IMR-90 (cell line): ENCODE measurements around the gene VPS33B. TPM values are rescaled to one million over a fixed set of nuclear protein-coding genes. Genes with fewer than 3 reads are reported as not detected.

Source experiments
- ATAC-seq: fragments of 200-7000 bp; cut with Tn5 transposase; 2 replicates; pipeline ENCODE4 v1.9.1; 2020; ENCODE audit warnings: low read depth, mild to moderate bottlenecking, moderate library complexity
- BruUV-seq: library from RNA; stranded (reverse); fragments of 400-500 nt; replicated peaks from 2 replicates; lab custom pipeline; 2021; lab: Mats Ljungman, UMichigan
- CTCF ChIA-PET: fragments of 300-600 bp; formaldehyde crosslinking; extraction: SDS; loops from one replicate; lab custom pipeline; 2021; ENCODE audit warnings: antibody characterized with exemption; lab: Yijun Ruan, JAX
- POLR2A ChIA-PET: fragments of 300-600 bp; sonication (Branson Sonifier 250); formaldehyde crosslinking; loops from one replicate; lab custom pipeline; 2022; ENCODE audit warnings: antibody characterized with exemption; ENCODE audit not compliant: unreplicated experiment; lab: Charles Lee
- DNase-seq: peaks from one replicate; pipeline ENCODE4 v3.0.0; 2013
- H2AFZ ChIP-seq: replicated peaks from 2 replicates; pipeline ENCODE3; 2013; ENCODE audit warnings: low read length, mild to moderate bottlenecking; ENCODE audit not compliant: poor library complexity
- H2AK5ac ChIP-seq: 2 replicates; pipeline ENCODE4 v1.6.1; 2013; ENCODE audit warnings: low read depth, low read length, inconsistent platforms
- H2AK9ac ChIP-seq: replicated peaks from 2 replicates; pipeline ENCODE3; 2013; ENCODE audit warnings: mild to moderate bottlenecking, low read depth, low read length, moderate library complexity; ENCODE audit not compliant: poor library complexity
- H2BK120ac ChIP-seq: 2 replicates; pipeline ENCODE4 v1.6.1; 2013; ENCODE audit warnings: low read depth, low read length, inconsistent platforms
- H2BK15ac ChIP-seq: 3 replicates; pipeline ENCODE4 v1.6.1; 2013; ENCODE audit warnings: low read depth, low read length, inconsistent platforms
- H2BK20ac ChIP-seq: 2 replicates; pipeline ENCODE4 v1.6.1; 2013; ENCODE audit warnings: low read depth, mild to moderate bottlenecking, inconsistent platforms, low read length, moderate library complexity
- H2BK5ac ChIP-seq: 2 replicates; pipeline ENCODE4 v1.6.1; 2013; ENCODE audit warnings: mild to moderate bottlenecking, low read depth, low read length, inconsistent platforms; ENCODE audit not compliant: poor library complexity, severe bottlenecking
- H3K14ac ChIP-seq: replicated peaks from 2 replicates; pipeline ENCODE4 v1.6.1; 2013; ENCODE audit warnings: low read depth, low read length, inconsistent platforms
- H3K18ac ChIP-seq: 2 replicates; pipeline ENCODE4 v1.6.1; 2013; ENCODE audit warnings: low read depth, low read length, control low read depth
- H3K23ac ChIP-seq: 2 replicates; pipeline ENCODE4 v1.6.1; 2013; ENCODE audit warnings: low read depth, low read length, inconsistent platforms
- H3K27ac ChIP-seq: 2 replicates; pipeline ENCODE4 v1.5.1; 2013; ENCODE audit warnings: mild to moderate bottlenecking, control low read depth, low read length; ENCODE audit not compliant: insufficient read depth
- H3K27me3 ChIP-seq: 2 replicates; pipeline ENCODE4 v1.6.1; 2013; ENCODE audit warnings: low read length; ENCODE audit not compliant: control insufficient read depth, insufficient read depth
- H3K36me3 ChIP-seq: 2 replicates; pipeline ENCODE4 v1.6.1; 2013; ENCODE audit warnings: low read length, mixed read lengths; ENCODE audit not compliant: control insufficient read depth, insufficient read depth
- H3K4ac ChIP-seq: 2 replicates; pipeline ENCODE4 v1.6.1; 2013; ENCODE audit warnings: low read depth, low read length, inconsistent platforms
- H3K4me1 ChIP-seq: 2 replicates; pipeline ENCODE4 v1.6.1; 2013; ENCODE audit warnings: low read length, mixed read lengths; ENCODE audit not compliant: control insufficient read depth, insufficient read depth
- H3K4me2 ChIP-seq: 2 replicates; pipeline ENCODE4 v1.6.1; 2013; ENCODE audit warnings: low read depth, mild to moderate bottlenecking, control low read depth, low read length, moderate library complexity
- H3K4me3 ChIP-seq: 2 replicates; pipeline ENCODE4 v1.5.1; 2013; ENCODE audit warnings: low read depth, mild to moderate bottlenecking, control low read depth, low read length, moderate library complexity; ENCODE audit not compliant: insufficient read depth
- H3K56ac ChIP-seq: 2 replicates; pipeline ENCODE4 v1.6.1; 2013; ENCODE audit warnings: low read length, inconsistent platforms; ENCODE audit not compliant: insufficient read depth; ENCODE audit errors: extremely low read depth
- H3K79me1 ChIP-seq, 2 experiments: 2 replicates each; pipeline ENCODE4 v1.6.1; 2013; ENCODE audit warnings: low read length in 2 of 2, inconsistent platforms in 1 of 2, low read depth in 1 of 2
- H3K9ac ChIP-seq: 2 replicates; pipeline ENCODE4 v1.6.1; 2013; ENCODE audit warnings: low read depth, low read length, control low read depth
- H3K9me1 ChIP-seq: 2 replicates; pipeline ENCODE4 v1.6.1; 2013; ENCODE audit warnings: low read length, inconsistent platforms; ENCODE audit not compliant: insufficient read depth
- H3K9me3 ChIP-seq: 2 replicates; pipeline ENCODE4 v1.6.1; 2013; ENCODE audit warnings: low read length; ENCODE audit not compliant: control insufficient read depth, insufficient read depth
- H4K20me1 ChIP-seq: 2 replicates; pipeline ENCODE4 v1.6.1; 2013; ENCODE audit warnings: low read length, inconsistent platforms; ENCODE audit not compliant: insufficient read depth
- H4K5ac ChIP-seq: 2 replicates; pipeline ENCODE4 v1.6.1; 2013; ENCODE audit warnings: mild to moderate bottlenecking, low read depth, low read length, control low read depth
- H4K8ac ChIP-seq, 2 experiments: 2 replicates each; pipeline ENCODE4 v1.6.1; 2013; ENCODE audit warnings: low read depth in 2 of 2, low read length in 2 of 2, control low read depth in 1 of 2, inconsistent platforms in 1 of 2
- H4K91ac ChIP-seq: 2 replicates; pipeline ENCODE4 v1.6.1; 2013; ENCODE audit warnings: low read depth, low read length, inconsistent platforms; ENCODE audit not compliant: insufficient read depth
- CHD1 ChIP-seq: IDR thresholded peaks from 2 replicates; pipeline ENCODE4 v1.6.1; 2012; ENCODE audit warnings: low read depth, low read length, improper control_type of control experiment
- POLR2A ChIP-seq: IDR thresholded peaks from 2 replicates; pipeline ENCODE4 v1.6.1; 2012; ENCODE audit warnings: mild to moderate bottlenecking, low read depth, low read length
- RFX5 ChIP-seq: IDR thresholded peaks from 2 replicates; pipeline ENCODE4 v1.8.0; 2012; ENCODE audit warnings: low read depth, mild to moderate bottlenecking, low read length, moderate library complexity
- WGBS, 2 experiments: methylation state at CpG; one replicate each; pipeline versions ENCODE4 v1.1.5 to v1.1.7; 2013; ENCODE audit warnings: missing lambda C conversion rate in 2 of 2; ENCODE audit not compliant: insufficient read length in 1 of 2; ENCODE audit errors: extremely low coverage in 2 of 2; 5-methylcytosine and 5-hydroxymethylcytosine counted together
- dilution Hi-C: fragments of 300-500 bp; cut with HindIII; formaldehyde crosslinking; loops from one replicate; pipeline ENCODE4 v1.14.3; 2018; ENCODE audit warnings: low sequenced_read_pairs; ENCODE audit not compliant: unreplicated experiment
- in situ Hi-C: fragments of 300-500 bp; cut with MboI; formaldehyde crosslinking; loops from 3 replicates; pipeline ENCODE4 v1.14.3; 2019; ENCODE audit warnings: low sequenced_read_pairs, inconsistent platforms, mixed read lengths
- intact Hi-C: fragments of 100-400 bp; cut with micrococcal nuclease; formaldehyde crosslinking; loops from 2 replicates; pipeline ENCODE4 v1.10.0; 2022
- polyA plus RNA-seq, 3 experiments: library from polyadenylated mRNA; depleted of rRNA; stranded (reverse); fragments of >200 nt; gene quantifications; 2 replicates each; pipeline ENCODE4 v1.2.3, GENCODE V29; 2012; ENCODE audit warnings: low replicate concordance in 1 of 3
- total RNA-seq: library from RNA; depleted of rRNA; stranded (reverse); fragments of >200 nt; gene quantifications from 2 replicates; pipeline ENCODE4 v1.2.3, GENCODE V29; 2012

The VPS33B gene
- total and polyA plus RNA-seq, 2 of the 4 experiments (the other 2 are of a cell fraction): 9.0 to 11.3 TPM

GRCh38 chr15:91051248-91051647 is 28.9 kb upstream of the VPS33B start:
- no peak overlapping the region for H3K14ac ChIP-seq
- H3K27ac ChIP-seq: no peak overlapping the region
- H3K4me2 ChIP-seq: no peak overlapping the region
- no peak overlapping the region for H2AFZ ChIP-seq
- H2AK9ac ChIP-seq: no peak overlapping the region
- no peak overlapping the region for H2BK5ac ChIP-seq
- ChIA-PET POLR2A (no interaction called here), CTCF (no interaction called here)
- intact Hi-C loops: loop anchor here (10.0 kb wide), 1 partner anchor 1034 kb away; no protein-coding TSS in a partner anchor
- H2BK20ac ChIP-seq: no peak overlapping the region
- H4K5ac ChIP-seq: no peak overlapping the region
- peaks cover 4% of the 10 kb centered on the region for H3K27me3 ChIP-seq
- no peaks in the 10 kb centered on the region for H4K20me1 ChIP-seq
- H3K23ac ChIP-seq: no peak overlapping the region
- TF ChIP-seq POLR2A: no peak
- no peak for TF ChIP-seq RFX5
- no peak for TF ChIP-seq CHD1
- no peak overlapping the region for H2AK5ac ChIP-seq
- no peak overlapping the region for H4K91ac ChIP-seq
- no peaks in the 10 kb centered on the region for H3K79me1 ChIP-seq
- no peaks in the 10 kb centered on the region for H3K9me3 ChIP-seq
- H3K4me3 ChIP-seq: no peak overlapping the region
- H3K9ac ChIP-seq: no peak overlapping the region
- no peak overlapping the region for H3K18ac ChIP-seq
- no CpG with 5 or more reads among the region's 8 CpGs for WGBS, 2 experiments
- H2BK15ac ChIP-seq: no peak overlapping the region
- dilution Hi-C loops: loop anchor here (25.0 kb wide), 1 partner anchor 211 kb away; no protein-coding TSS in a partner anchor
- no peak overlapping the region for H2BK120ac ChIP-seq
- no peak for ATAC-seq
- H3K36me3 ChIP-seq: no peaks in the 10 kb centered on the region
- no peaks in the 10 kb centered on the region for H3K9me1 ChIP-seq
- BruUV-seq: no TSS peak
- no peak for DNase-seq
- H3K4ac ChIP-seq: no peak overlapping the region
- in situ Hi-C loops: no loop called here
- H4K8ac ChIP-seq: no peak overlapping the region
- peaks cover 2% of the 10 kb centered on the region; the same call in 1 of the 2 replicates for H3K4me1 ChIP-seq
- H3K56ac ChIP-seq: no peak overlapping the region
